GM12874 (cell line): ENCODE results near the gene SYNE4.

Source experiments
- TF ChIP-seq, protein P1 (sequence below): IDR thresholded peaks from 2 replicates; pipeline ENCODE4 v1.5.1; 2011; ENCODE audit warnings: low read depth, mild to moderate bottlenecking, control low read depth, low read length, moderate library complexity; ENCODE audit not compliant: insufficient read depth

The SYNE4 gene

DNA sequence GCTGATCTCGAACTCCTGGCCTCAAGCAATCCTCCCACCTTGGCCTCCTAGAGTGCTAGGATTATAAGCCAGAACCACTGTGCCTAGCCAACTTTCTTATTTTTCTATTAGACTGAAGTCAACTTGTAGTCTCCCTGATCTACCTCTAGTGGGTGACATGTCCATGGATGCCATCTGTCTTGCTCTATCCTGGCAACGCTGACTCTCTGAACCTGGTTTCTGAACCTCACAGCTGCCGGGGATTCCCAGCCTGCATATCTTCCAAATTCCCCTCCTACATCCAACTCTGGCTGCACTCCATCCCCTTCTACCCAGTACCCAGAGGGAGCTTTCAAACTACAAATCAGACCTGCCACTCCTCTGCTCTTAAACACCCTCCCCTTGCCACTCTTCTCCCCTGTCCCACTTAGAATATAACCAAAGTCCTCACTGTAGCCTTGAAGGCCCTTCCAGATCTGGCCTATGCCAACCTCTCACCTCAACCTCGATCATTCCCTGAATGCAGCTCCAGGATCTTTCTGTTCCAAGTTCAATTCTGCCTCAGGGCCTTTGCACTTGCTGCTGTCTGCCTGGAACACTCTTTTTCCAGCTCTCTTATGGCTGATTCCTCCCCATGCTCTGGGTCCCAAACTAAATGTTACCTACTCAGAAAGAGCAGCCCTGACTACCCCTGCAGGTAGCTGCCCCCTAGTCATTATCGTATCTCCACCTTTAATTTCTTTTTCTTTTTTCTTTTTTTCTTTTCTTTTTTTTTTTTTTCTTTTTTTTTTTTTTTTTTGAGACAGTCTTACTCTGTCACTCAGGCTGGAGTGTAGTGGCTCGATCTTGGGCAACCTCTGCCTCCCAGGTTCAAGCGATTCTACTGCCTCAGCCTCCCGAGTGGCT, 21.9 kb upstream of the SYNE4 start:
- TF ChIP-seq, protein P1, sequence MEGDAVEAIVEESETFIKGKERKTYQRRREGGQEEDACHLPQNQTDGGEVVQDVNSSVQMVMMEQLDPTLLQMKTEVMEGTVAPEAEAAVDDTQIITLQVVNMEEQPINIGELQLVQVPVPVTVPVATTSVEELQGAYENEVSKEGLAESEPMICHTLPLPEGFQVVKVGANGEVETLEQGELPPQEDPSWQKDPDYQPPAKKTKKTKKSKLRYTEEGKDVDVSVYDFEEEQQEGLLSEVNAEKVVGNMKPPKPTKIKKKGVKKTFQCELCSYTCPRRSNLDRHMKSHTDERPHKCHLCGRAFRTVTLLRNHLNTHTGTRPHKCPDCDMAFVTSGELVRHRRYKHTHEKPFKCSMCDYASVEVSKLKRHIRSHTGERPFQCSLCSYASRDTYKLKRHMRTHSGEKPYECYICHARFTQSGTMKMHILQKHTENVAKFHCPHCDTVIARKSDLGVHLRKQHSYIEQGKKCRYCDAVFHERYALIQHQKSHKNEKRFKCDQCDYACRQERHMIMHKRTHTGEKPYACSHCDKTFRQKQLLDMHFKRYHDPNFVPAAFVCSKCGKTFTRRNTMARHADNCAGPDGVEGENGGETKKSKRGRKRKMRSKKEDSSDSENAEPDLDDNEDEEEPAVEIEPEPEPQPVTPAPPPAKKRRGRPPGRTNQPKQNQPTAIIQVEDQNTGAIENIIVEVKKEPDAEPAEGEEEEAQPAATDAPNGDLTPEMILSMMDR, result 0 out of 2 replicates have a peak, but pooled peaks have one; percentile 13

DNA sequence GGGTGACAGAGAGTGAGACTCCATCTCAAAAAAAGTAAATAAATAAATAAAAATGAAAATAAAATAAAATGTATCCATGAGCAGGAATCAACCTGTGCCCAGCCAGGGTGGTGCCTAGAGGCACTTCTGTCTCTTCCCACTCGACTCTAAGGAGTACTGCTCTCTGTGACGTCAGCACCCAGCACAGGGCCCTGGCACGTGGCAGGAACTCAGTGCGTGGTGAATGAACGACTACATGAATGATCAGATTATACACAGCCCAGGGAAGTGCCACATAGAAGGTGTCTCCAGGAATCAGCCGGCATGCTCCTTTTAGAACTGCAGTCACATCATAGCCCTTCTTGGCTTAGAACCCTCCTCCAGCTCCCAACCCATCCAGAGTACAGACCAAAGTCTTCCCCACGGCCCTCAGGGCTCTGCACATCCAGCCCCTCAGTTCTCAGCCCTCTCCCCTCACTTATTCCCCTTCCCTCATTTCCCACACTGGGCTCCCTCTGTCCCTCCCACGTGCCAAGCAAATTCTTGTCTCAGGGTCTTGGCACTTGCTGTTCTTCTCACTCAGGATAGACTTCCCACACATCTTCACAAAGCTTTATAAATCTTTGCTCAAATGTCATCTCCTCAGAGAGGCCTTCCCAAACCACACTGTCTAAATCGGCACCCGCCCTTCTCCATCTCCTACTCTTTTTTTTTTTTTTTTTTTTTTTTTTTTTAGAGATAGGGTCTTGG, 19.9 kb upstream of the SYNE4 start:
- TF ChIP-seq, protein P1, result no peak

DNA sequence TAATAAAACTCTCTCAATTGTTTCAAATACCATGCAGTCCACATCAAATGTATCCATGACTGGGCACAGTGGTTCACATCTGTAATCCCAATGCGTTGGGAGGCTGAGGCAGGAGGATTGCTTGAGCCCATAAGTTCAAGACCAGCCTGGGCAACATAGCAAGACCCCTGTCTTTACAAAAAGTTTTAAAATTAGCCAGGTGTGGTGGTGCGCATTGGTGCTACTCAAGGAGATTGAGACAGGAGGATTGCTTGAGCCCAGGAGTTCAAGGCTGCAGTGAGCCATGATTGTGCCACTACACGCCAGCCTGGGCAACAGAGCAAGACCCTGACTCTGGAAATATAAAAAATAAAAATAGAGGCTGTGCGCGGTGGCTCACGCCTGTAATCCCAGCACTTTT, 19.1 kb upstream of the SYNE4 start:
- TF ChIP-seq, protein P1, result no peak

DNA sequence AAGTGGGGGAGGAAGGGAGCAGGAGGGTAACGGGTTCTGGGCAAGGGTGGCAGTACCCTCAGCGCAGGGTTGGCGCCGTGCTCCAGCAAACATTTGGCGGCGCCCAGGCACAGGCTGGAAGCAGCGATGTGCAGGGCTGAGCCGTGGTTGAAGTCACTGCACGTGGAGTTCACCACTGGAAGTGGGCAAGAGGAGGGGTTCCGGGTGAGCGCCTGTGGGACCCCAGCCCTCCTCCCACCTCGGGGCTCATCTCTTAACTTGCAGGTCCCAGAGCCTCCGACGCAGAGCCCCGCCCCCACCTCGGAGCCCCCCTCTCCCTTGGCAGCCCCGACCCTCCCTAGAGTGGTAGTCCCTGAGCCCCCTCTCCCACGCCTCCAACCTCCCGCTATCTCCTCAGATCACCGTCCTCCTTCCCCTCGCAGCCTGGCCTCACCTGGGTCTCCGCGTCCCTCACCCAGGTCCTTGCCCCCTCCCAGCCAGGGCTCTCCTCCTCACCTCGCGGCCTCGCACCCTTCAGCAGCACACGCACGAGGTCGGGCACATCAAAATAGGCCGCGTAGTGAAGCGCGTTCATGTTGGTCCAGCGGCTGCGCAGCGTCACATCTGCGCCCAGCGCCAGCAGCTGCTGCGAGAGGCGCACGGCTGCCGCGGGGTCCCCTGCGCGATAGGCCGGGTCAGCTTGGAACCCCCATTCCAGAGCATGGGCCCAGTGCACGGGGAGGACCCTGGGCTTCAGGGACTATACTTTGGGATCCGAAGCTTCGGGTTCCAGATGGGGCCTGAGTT, 17.7 kb upstream of the SYNE4 start:
- TF ChIP-seq, protein P1, result no peak

DNA sequence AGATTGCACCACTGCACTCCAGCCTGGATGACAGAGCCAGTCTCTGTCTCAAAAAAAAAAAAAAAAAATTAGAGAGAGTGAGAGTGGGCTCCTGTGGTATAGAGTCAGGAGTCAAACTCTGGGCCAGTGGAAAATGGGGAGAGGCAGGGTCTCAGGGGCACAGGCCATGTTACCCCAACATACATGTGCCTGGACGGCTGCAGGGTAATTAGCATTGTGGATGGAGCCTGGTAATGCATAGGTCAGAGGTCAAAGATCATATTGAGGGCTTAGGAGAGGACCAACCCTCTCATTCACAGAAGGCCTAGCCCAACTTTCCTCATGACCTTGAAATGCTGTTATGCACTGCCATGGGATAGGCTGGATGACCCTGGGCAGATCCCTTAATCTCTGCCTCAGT, 16.9 kb upstream of the SYNE4 start:
- TF ChIP-seq, protein P1, result no peak

DNA sequence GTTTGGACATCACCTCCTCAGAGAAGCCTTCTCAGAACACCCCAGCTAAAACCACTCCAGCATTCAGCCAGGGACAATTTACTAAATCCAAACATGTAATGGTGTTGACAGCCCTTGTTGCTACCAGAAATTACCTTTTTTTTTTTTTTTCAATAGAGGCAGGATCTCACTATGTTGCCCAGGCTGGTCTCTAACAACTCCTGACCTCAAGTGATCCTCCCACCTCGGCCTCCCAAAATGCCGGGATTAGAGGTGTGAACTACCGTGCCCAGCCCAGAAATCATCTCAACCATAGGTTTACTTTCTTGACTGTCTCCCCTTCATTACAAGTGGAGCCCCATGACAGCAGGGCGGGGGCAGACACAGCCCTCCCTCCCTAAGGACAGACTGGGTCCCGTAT, 14.8 kb upstream of the SYNE4 start:
- TF ChIP-seq, protein P1, result no peak
